Tibial artery (tissue), 4 donors: ENCODE measurements around the gene CHTF18.

Experiments used
- DNase-seq, 2 donors: peaks; one replicate each; pipeline ENCODE4 v3.0.0-alpha.2; 2019
- H3K27ac ChIP-seq, 2 donors: fragments of 200-600 bp; sonication (generic) in 1 of 2; 1 replicate in 1 of 2; 2 replicates in 1 of 2; pipeline ENCODE4 v1.5.1; 2018 to 2019; ENCODE audit warnings: mild to moderate bottlenecking in 1 of 2
- H3K27me3 ChIP-seq, 2 donors: fragments of 200-600 bp; sonication (generic) in 1 of 2; one replicate each; pipeline versions ENCODE4 v1.5.1 to v1.6.0; 2016 to 2019
- H3K36me3 ChIP-seq, 3 donors: fragments of 200-600 bp; sonication (generic) in 2 of 3; one replicate each; pipeline ENCODE4 v1.5.1; 2016 to 2019; ENCODE audit warnings: mild to moderate bottlenecking in 2 of 3
- H3K4me1 ChIP-seq, 4 donors: fragments of 200-600 bp; sonication (generic) in 2 of 4; 1 replicate in 3 of 4; 2 replicates in 1 of 4; pipeline ENCODE4 v1.5.1; 2016 to 2019
- H3K4me3 ChIP-seq, 2 donors: fragments of 200-600 bp; sonication (generic) in 1 of 2; 1 replicate in 1 of 2; 2 replicates in 1 of 2; pipeline ENCODE4 v1.5.1; 2018 to 2019; ENCODE audit warnings: mild to moderate bottlenecking in 2 of 2
- H3K9me3 ChIP-seq, 3 donors: fragments of 200-600 bp; sonication (generic) in 1 of 3; one replicate each; pipeline ENCODE4 v1.5.1; 2016 to 2019
- CTCF ChIP-seq, 2 experiments: fragments of 200-600 bp in 1 of 2; fragments of 450-650 bp in 1 of 2; IDR thresholded peaks; one replicate each; pipeline ENCODE4 v1.5.1; 2017 to 2019; ENCODE audit warnings: antibody characterized with exemption in 2 of 2, mild to moderate bottlenecking in 1 of 2, moderate library complexity in 1 of 2
- intact Hi-C: fragments of 100-400 bp; cut with DNase I; formaldehyde crosslinking; loops from one replicate; pipeline ENCODE4 v1.15.0; 2023; ENCODE audit warnings: low total_unique reads

Gene CHTF18

DNA sequence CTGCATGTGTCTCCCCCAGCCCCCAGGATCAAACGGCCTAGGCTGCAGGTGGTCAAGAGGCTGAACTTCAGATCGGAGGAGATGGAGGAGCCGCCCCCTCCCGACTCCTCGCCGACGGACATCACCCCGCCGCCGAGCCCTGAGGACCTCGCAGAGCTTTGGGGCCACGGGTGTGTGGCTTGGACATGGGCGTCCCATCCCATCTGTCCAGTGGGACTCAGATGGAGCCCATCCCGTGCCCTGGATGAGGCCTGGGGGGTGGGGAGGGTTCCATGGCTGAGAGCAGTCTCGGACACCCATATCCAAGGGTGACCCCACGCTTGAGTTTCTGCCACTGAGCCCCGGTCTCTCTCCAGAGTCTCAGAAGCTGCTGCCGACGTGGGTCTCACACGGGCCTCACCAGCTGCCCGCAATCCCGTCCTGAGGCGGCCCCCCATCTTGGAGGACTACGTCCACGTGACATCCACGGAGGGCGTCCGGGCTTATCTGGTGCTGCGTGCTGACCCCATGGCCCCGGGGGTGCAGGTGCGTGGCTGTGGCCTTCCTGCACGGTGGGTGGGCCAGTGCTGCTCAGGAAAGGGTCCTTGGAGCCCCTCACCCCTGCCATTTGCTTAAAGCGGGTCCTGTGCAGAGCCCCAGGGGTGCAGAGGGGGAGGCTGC is 901 bp downstream of the CHTF18 start:
- DNase-seq: no peak
- H3K27ac ChIP-seq: peak overlapping the region in 1 of 2 donors; percentile 53
- no peaks in the 10 kb centered on the region for H3K27me3 ChIP-seq
- H3K4me1 ChIP-seq: peaks cover 0 to 32% (median 21%) of the 10 kb centered on the region in 4 donors
- H3K9me3 ChIP-seq: no peaks in the 10 kb centered on the region
- intact Hi-C loops: no loop called here
- no peak for TF ChIP-seq CTCF (IDR thresholded peaks at IDR 0.05)
- H3K4me3 ChIP-seq: peak overlapping the region; percentile 85 to 92
- peaks cover 0 to 33% (median 0%) of the 10 kb centered on the region in 3 donors for H3K36me3 ChIP-seq

DNA sequence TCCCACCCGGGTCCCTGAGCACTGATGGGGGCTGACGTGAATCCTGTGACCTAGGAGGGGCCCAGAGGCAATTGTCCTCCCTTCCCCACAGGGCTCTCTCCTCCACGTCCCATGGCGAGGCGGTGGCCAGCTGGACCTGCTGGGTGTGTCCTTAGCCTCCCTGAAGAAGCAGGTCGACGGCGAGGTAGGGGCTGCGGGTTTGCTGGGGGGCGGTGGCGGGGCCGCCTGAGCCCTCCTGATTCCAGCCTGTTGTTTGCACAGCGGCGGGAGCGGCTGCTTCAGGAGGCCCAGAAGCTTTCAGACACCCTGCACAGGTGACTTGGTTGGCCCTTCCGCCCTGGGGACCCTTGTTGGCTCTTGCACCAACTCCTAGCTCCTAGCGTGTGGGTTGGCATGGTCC is 1.7 kb downstream of the CHTF18 start:
- peaks cover 0 to 35% (median 0%) of the 10 kb centered on the region in 3 donors for H3K36me3 ChIP-seq
- H3K9me3 ChIP-seq: no peaks in the 10 kb centered on the region
- no peaks in the 10 kb centered on the region for H3K27me3 ChIP-seq
- DNase-seq: no peak
- H3K27ac ChIP-seq: no peak overlapping the region
- intact Hi-C loops: no loop called here
- peaks cover 0 to 32% (median 21%) of the 10 kb centered on the region in 4 donors for H3K4me1 ChIP-seq
- no peak overlapping the region for H3K4me3 ChIP-seq
- no peak for TF ChIP-seq CTCF (IDR thresholded peaks at IDR 0.05)

DNA sequence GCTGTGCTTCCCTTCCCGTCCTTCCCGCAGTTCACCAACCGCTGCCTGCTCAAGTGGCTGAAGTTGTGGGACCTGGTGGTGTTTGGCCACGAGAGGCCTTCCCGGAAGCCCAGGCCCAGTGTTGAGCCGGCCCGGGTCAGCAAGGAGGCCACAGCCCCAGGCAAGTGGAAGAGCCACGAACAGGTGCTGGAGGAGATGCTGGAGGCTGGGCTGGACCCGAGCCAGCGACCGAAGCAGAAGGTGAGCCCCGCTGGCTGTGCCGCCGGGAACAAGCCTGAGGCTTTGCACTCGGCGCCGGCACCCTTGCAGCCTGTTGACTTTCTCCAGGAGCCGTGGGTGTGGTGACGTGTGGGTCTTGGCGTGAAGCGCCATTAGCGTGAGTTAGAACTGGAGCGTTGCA is 2.7 kb downstream of the CHTF18 start:
- Histone ChIP-seq H3K36me3 (peaks cover 0 to 29% (median 0%) of the 10 kb centered on the region in 3 donors), H3K9me3 (no peaks in the 10 kb centered on the region), H3K27ac (no peak overlapping the region), H3K27me3 (peaks cover 0 to 5% of the 10 kb centered on the region in 2 donors), H3K4me3 (no peak overlapping the region), H3K4me1 (peaks cover 0 to 24% (median 21%) of the 10 kb centered on the region in 4 donors)
- DNase-seq: no peak
- TF ChIP-seq CTCF (IDR thresholded peaks at IDR 0.05): no peak
- intact Hi-C loops: no loop called here

DNA sequence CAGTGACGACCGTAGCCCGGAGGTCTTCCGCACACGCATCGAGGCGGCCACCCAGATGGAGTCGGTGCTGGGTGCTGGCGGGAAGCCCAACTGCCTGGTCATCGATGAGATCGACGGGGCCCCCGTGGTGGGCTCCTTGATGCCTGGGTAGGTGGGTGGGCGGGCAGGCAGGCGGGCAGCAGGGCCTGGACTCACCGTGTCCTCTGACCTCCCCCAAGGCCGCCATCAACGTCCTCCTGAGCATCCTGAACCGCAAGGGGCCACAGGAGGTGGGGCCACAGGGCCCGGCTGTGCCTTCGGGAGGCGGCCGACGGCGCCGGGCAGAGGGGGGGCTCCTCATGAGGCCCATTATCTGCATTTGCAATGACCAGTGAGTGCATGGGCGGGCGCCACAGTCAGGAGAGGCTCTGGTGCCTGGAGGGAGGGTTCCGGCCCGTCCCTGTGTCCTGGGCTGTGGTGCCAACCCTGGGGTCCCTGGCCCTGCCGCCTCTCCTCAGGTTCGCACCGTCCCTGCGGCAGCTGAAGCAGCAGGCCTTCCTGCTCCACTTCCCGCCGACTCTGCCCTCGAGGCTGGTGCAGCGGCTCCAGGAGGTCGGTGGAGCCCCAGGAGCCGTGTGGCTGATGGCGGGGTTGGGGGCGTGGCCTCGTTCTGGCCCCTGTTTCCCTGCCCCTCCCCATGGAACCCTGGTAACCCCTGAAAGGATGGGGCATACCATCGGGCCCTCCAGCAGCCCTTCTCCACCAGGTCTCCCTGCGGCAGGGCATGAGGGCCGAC is 4.0 kb downstream of the CHTF18 start:
- DNase-seq: no peak
- Histone ChIP-seq H3K4me1 (peaks cover 0 to 17% (median 15%) of the 10 kb centered on the region in 4 donors), H3K36me3 (peaks cover 0 to 26% (median 0%) of the 10 kb centered on the region in 3 donors), H3K27me3 (peaks cover 0 to 18% of the 10 kb centered on the region in 2 donors), H3K4me3 (no peak overlapping the region), H3K9me3 (no peaks in the 10 kb centered on the region), H3K27ac (no peak overlapping the region)
- intact Hi-C loops: no loop called here
- no peak for TF ChIP-seq CTCF (IDR thresholded peaks at IDR 0.05)

DNA sequence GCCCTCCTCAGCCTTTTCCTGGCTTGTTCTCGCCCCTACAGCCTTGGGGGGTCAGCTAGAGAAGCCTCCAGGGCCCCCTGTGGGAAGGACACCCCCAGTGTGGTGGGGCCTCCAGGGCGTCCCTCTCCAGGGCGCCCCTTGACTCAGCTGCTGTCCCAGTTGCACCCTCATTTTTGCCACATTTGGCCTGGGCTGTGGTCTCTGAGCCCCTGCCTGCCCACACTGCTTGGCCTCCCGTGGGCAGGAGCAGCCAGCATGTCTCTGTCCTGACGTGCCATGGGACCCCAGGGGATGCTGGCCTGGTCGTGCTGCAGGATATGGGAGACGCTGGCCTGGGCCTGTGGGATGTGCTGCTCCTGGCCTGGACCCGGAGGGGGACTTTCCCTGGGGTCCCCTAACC is 5.0 kb downstream of the CHTF18 start:
- H3K4me3 ChIP-seq: no peak overlapping the region
- no peak overlapping the region for H3K27ac ChIP-seq
- H3K27me3 ChIP-seq: peaks cover 0 to 27% of the 10 kb centered on the region in 2 donors
- no peak for TF ChIP-seq CTCF (IDR thresholded peaks at IDR 0.05)
- intact Hi-C loops: no loop called here
- H3K36me3 ChIP-seq: peaks cover 0 to 26% (median 0%) of the 10 kb centered on the region in 3 donors
- H3K9me3 ChIP-seq: no peaks in the 10 kb centered on the region
- DNase-seq: no peak
- H3K4me1 ChIP-seq: peaks cover 0 to 11% (median 10%) of the 10 kb centered on the region in 4 donors
